Measurements from ENCODE around the gene ETV3L. TPM values are rescaled to one million over a fixed set of nuclear protein-coding genes. Genes with fewer than 3 reads are reported as not detected.

ETV3L gene
- total RNA-seq, 4 donors from 2014 or later = not detected

- no peak for TF ChIP-seq CTCF (IDR thresholded peaks at IDR 0.05)
- no peak for TF ChIP-seq POLR2A (IDR thresholded peaks at IDR 0.05)
- DNase-seq (ENCODE audit: low spot score in 2 of 2) = no peak
- intact Hi-C loops (cut with DNase I; ENCODE audit: low total_unique reads) = no loop called here
- 55 to 67% methylated on average over 2 of the region's 2 CpGs for WGBS, 2 donors
- H3K4me3 ChIP-seq (ENCODE audit: low read depth, poor library complexity, severe bottlenecking) = no peak overlapping the region
These were observed 35.5 kb upstream of the ETV3L start for GRCh38 chr1:157135070-157135469.

GRCh38 chr1:157134442-157134841, 34.8 kb upstream of the ETV3L start:
- intact Hi-C loops (cut with DNase I; ENCODE audit: low total_unique reads) = no loop called here
- TF ChIP-seq CTCF (IDR thresholded peaks at IDR 0.05) (no peak), POLR2A (IDR thresholded peaks at IDR 0.05) (no peak)
- WGBS, 2 donors = 91 to 93% methylated on average over 4 of the region's 4 CpGs
- no peak overlapping the region for H3K4me3 ChIP-seq (ENCODE audit: low read depth, poor library complexity, severe bottlenecking)
- no peak for DNase-seq (ENCODE audit: low spot score in 2 of 2)

GRCh38 chr1:157133426-157133825, 33.8 kb upstream of the ETV3L start:
- no peak overlapping the region for H3K4me3 ChIP-seq (ENCODE audit: low read depth, poor library complexity, severe bottlenecking)
- TF ChIP-seq POLR2A (IDR thresholded peaks at IDR 0.05) (no peak), CTCF (IDR thresholded peaks at IDR 0.05) (no peak)
- 55 to 58% methylated on average over 2 of the region's 2 CpGs for WGBS, 2 donors
- DNase-seq (ENCODE audit: low spot score in 2 of 2) = no peak
- intact Hi-C loops (cut with DNase I; ENCODE audit: low total_unique reads) = no loop called here

GRCh38 chr1:157132616-157133167, 33.1 kb upstream of the ETV3L start:
- DNase-seq (ENCODE audit: low spot score in 2 of 2) = no peak
- 38 to 40% methylated on average over 2 of the region's 2 CpGs for WGBS, 2 donors
- intact Hi-C loops (cut with DNase I; ENCODE audit: low total_unique reads) = no loop called here
- H3K4me3 ChIP-seq (ENCODE audit: low read depth, poor library complexity, severe bottlenecking) = no peak overlapping the region
- TF ChIP-seq CTCF (IDR thresholded peaks at IDR 0.05) = no peak
- no peak for TF ChIP-seq POLR2A (IDR thresholded peaks at IDR 0.05)

GRCh38 chr1:157132111-157132510, 32.5 kb upstream of the ETV3L start:
- no peak for DNase-seq (ENCODE audit: low spot score in 2 of 2)
- intact Hi-C loops (cut with DNase I; ENCODE audit: low total_unique reads) = no loop called here
- TF ChIP-seq POLR2A (IDR thresholded peaks at IDR 0.05) (no peak), CTCF (IDR thresholded peaks at IDR 0.05) (no peak)
- WGBS, 2 donors = 61% methylated on average over 5 of the region's 5 CpGs
- H3K4me3 ChIP-seq (ENCODE audit: low read depth, poor library complexity, severe bottlenecking) = no peak overlapping the region

- TF ChIP-seq CTCF (IDR thresholded peaks at IDR 0.05) = no peak
- no peak for TF ChIP-seq POLR2A (IDR thresholded peaks at IDR 0.05)
- intact Hi-C loops (cut with DNase I; ENCODE audit: low total_unique reads) = no loop called here
- WGBS, 2 donors = 76 to 85% methylated on average over 4 of the region's 4 CpGs
- H3K4me3 ChIP-seq (ENCODE audit: low read depth, poor library complexity, severe bottlenecking) = no peak overlapping the region
- DNase-seq (ENCODE audit: low spot score in 2 of 2) = no peak
These were observed 31.7 kb upstream of the ETV3L start for GRCh38 chr1:157131281-157131680.
